Activated T-cell treated with anti-CD3 and anti-CD28 coated beads, Interleukin-2, amount 50 U/mL, for 24 hours (primary cell): ENCODE data around the gene LIPG.
"Not testable (repeated sequence)": the region's sequence is repeated elsewhere in the genome, so short reads cannot be mapped to it uniquely, and the experiment has no call there.

Source experiments
- DNase-seq: peaks from one replicate; pipeline ENCODE4 v3.0.0-alpha.2; 2020
- H3K27ac Mint-ChIP-seq: 2 replicates; pipeline ENCODE4 v1.8.0; 2020; ENCODE audit warnings: mild to moderate bottlenecking, mixed read lengths
- H3K27me3 Mint-ChIP-seq: 2 replicates; pipeline ENCODE4 v1.8.0; 2020; ENCODE audit warnings: mixed read lengths
- H3K36me3 Mint-ChIP-seq: 2 replicates; pipeline ENCODE4 v1.8.0; 2020; ENCODE audit warnings: low read depth, mixed read lengths
- H3K4me1 Mint-ChIP-seq: 2 replicates; pipeline ENCODE4 v1.8.0; 2020; ENCODE audit warnings: low read depth, mixed read lengths
- H3K4me3 Mint-ChIP-seq: 2 replicates; pipeline ENCODE4 v1.8.0; 2020; ENCODE audit warnings: mild to moderate bottlenecking, moderate library complexity, mixed read lengths
- H3K9me3 Mint-ChIP-seq: 2 replicates; pipeline ENCODE4 v1.8.0; 2020; ENCODE audit warnings: mixed read lengths

Gene LIPG

DNA sequence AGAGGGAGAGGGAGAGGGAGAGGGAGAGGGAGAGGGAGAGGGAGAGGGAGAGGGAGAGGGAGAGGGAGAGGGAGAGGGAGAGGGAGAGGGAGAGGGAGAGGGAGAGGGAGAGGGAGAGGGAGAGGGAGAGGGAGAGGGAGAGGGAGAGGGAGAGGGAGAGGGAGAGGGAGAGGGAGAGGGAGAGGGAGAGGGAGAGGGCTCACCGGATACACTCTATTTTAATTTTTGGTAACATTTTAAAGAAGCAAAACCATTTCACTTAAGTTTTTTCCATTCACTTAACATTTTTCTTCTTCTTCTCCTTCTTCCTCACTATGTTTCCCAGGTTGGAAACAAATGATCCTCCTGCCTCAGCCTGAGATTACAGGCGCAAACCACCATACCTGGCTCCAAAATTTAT lies 17.2 kb downstream of the LIPG start:
- H3K9me3 Mint-ChIP-seq, H3K4me1 Mint-ChIP-seq, DNase-seq, H3K4me3 Mint-ChIP-seq, H3K36me3 Mint-ChIP-seq, H3K27ac Mint-ChIP-seq: not testable (repeated sequence)
- peaks cover 16% of the 10 kb centered on the region for H3K27me3 Mint-ChIP-seq

DNA sequence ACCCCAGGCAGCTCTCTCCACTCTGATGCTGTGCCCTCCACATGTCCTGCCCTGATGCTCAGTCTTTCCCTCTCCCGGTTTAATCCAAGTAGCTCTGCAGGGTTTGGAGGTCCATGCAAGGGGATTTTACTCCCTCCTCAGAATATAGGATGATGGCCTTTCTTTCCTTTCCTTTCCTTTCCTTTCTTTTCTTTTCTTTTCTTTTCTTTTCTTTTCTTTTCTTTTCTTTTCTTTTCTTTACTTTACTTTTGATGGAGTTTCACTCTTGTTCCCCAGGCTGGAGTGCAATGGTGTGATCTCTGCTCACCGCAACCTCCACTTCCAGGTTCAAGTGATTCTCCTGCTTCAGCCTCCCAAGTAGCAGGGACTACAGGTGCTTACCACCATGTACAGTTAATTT lies 17.7 kb downstream of the LIPG start:
- not testable (repeated sequence) for H3K4me1 Mint-ChIP-seq

DNA sequence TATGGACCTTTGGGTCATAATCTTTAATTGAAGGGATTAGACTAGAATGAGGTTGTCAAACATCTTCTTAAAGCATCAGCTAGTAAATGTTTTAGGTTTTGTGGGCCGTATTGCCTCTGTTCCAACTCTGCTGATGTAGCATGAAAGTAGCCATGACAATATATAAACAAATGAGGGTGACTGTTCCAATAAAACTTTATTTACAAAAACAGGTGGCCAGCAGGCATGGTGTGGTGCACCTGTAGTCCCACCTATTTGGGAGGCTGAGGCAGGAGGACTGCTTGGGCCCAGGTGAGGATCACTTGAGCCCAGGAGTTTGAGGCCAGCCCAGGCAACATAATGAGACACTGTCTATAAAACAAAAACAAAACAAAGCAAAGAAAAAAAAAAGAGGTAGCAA lies 18.4 kb downstream of the LIPG start:
- Mint-ChIP-seq H3K4me3 (no peak overlapping the region), H3K9me3 (no peaks in the 10 kb centered on the region)

More for the DNA sequence above, 17.7 kb downstream of the LIPG start:
- not testable (repeated sequence) for DNase-seq, H3K36me3 Mint-ChIP-seq, H3K27ac Mint-ChIP-seq, H3K4me3 Mint-ChIP-seq, H3K9me3 Mint-ChIP-seq
- peaks cover 16% of the 10 kb centered on the region for H3K27me3 Mint-ChIP-seq

DNA sequence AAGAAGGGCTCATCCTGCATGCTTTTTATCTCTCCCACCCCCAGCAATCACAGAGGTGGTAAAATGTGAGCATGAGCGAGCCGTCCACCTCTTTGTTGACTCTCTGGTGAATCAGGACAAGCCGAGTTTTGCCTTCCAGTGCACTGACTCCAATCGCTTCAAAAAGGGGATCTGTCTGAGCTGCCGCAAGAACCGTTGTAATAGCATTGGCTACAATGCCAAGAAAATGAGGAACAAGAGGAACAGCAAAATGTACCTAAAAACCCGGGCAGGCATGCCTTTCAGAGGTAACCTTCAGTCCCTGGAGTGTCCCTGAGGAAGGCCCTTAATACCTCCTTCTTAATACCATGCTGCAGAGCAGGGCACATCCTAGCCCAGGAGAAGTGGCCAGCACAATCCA lies 19.5 kb downstream of the LIPG start:
- Mint-ChIP-seq H3K4me1 (no peaks in the 10 kb centered on the region), H3K9me3 (no peaks in the 10 kb centered on the region), H3K27me3 (peaks cover 16% of the 10 kb centered on the region), H3K27ac (no peak overlapping the region), H3K4me3 (no peak overlapping the region), H3K36me3 (no peaks in the 10 kb centered on the region)
- DNase-seq, result no peak

More for the DNA sequence above, 18.4 kb downstream of the LIPG start:
- Mint-ChIP-seq H3K36me3 (no peaks in the 10 kb centered on the region), H3K27me3 (peaks cover 16% of the 10 kb centered on the region), H3K27ac (no peak overlapping the region), H3K4me1 (no peaks in the 10 kb centered on the region)
- no peak for DNase-seq

DNA sequence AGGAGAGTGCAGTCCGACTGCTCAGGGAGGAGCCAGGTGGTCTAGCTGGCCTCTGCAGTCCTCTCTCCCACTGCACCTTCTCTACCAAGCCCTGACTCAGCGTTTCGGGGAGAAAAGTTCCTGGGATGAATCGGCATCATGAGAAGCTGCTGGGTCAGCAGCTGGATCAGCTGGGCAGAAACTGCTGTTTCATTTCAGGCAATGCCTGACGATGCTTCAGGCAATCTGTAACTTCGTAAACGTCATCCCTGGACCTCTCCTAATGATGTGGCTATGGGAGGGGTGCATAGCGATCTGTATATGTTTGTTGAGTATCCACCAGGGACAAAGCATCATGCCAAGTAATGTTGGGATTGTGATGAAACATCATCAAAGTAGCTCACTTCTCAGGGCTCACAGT lies 20.7 kb downstream of the LIPG start:
- no peak overlapping the region for H3K27ac Mint-ChIP-seq
- DNase-seq, result no peak
- H3K4me1 Mint-ChIP-seq, result no peaks in the 10 kb centered on the region
- H3K27me3 Mint-ChIP-seq, result peaks cover 18% of the 10 kb centered on the region
- no peaks in the 10 kb centered on the region for H3K36me3 Mint-ChIP-seq
- H3K9me3 Mint-ChIP-seq, result no peaks in the 10 kb centered on the region
- H3K4me3 Mint-ChIP-seq, result no peak overlapping the region

DNA sequence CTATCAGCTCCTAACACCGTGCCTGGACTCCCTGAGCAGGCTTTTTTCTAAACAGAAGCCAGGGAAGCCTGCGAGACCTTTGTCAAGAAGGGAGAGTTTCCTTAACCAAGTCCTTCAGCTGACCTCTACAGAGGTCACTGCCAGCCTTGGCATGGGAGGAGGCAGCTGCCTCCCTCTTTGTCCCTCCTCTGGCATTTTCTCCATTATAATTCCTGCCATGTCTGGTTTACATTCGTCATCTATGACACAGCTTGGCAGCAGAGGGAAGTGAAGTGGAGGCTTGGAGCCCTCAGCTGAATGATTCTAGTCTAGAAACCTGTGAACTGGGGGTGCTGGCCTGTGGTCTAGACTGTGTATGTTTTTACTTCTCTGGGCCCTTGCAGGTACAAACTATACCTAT lies 22.5 kb downstream of the LIPG start:
- Mint-ChIP-seq H3K36me3 (no peaks in the 10 kb centered on the region), H3K4me1 (no peaks in the 10 kb centered on the region), H3K9me3 (no peaks in the 10 kb centered on the region), H3K4me3 (no peak overlapping the region), H3K27ac (no peak overlapping the region), H3K27me3 (peaks cover 19% of the 10 kb centered on the region)
- DNase-seq, result no peak

DNA sequence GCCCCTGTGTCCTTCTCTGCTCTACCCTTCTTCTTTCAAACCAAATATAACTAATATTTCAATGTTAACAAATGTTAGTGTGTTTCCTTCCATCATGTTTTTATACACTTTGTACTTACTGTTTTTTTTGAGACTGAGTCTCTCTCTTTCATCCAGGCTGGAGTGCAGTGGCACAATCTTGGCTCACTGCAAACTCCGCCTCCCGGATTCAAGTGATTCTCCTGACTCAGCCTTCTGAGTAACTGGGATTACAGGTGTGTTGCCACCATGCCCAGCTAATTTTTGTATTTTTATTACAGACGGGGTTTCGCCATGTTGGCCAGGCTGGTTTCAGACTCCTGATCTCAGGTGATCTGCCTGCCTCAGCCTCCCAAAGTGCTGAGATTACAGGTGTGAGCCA lies 23.1 kb downstream of the LIPG start:
- DNase-seq, H3K27ac Mint-ChIP-seq, H3K36me3 Mint-ChIP-seq, H3K4me3 Mint-ChIP-seq, H3K9me3 Mint-ChIP-seq, H3K4me1 Mint-ChIP-seq: not testable (repeated sequence)
- peaks cover 19% of the 10 kb centered on the region for H3K27me3 Mint-ChIP-seq

DNA sequence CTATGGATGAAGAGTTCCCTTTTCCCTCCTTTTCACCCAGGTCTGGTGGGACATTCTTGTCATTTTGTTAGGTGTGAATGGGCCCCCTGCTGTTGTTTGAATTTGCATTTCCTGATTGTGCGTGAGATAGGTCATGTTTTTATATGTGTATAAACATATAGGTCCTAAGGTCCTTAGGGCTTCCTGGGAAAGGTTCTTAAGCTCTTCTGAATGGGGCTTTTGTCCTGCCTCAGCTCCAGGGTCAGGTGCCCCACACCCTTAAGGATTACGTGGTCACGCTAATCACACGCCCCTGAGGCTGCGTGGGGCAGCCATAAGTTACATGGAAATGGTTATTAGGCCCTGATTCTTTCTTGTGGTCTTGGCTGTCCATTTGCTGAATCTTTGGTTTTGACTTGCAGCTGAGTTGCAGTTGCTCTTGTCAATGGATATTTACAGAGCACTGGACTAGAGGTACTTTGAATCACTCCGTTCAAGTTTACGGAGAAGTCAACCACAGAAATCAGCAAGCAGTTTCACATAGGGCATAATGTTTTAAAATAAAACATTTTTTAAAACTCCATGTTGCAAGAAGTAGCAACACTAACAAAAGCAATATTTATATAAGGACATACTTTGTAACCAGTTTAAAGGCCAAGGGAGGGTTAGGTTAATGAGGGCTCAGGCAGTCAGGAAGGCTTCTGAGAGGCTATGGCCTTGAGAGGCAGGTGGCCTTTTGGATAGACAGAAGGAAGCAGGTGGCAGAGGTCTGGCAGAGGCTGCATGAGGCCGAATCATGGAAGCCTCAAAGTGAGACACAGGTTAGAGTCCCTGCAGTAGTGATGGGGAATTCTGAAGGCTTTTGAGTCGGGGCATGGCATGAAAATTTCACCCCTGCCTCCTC lies 24.2 kb downstream of the LIPG start:
- Mint-ChIP-seq H3K4me1 (no peaks in the 10 kb centered on the region), H3K27ac (no peak overlapping the region), H3K36me3 (no peaks in the 10 kb centered on the region), H3K27me3 (peaks cover 17% of the 10 kb centered on the region), H3K9me3 (no peaks in the 10 kb centered on the region), H3K4me3 (no peak overlapping the region)
- no peak for DNase-seq

DNA sequence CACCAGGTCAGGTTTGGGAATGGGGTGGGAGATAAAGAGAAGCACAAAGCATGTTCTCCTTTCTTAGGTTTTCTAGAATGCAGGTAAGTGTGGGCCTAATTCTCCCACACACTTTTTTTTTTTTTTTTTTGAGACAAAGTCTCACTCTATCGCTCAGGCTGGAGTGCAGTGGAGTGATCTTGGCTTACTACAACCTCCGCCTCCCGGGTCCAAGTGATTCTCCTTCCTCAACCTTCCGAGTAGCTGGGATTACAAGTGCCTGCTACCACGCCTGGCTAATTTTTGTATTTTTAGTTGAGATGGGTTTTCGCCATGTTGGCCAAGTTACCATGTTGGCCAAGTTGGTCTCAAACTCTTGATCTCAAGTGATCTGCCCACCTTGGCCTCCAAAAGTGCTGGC lies 26.3 kb downstream of the LIPG start:
- Mint-ChIP-seq H3K27me3 (peaks cover 9% of the 10 kb centered on the region), H3K36me3 (no peaks in the 10 kb centered on the region), H3K27ac (no peak overlapping the region), H3K9me3 (no peaks in the 10 kb centered on the region), H3K4me1 (no peaks in the 10 kb centered on the region), H3K4me3 (no peak overlapping the region)
- no peak for DNase-seq

DNA sequence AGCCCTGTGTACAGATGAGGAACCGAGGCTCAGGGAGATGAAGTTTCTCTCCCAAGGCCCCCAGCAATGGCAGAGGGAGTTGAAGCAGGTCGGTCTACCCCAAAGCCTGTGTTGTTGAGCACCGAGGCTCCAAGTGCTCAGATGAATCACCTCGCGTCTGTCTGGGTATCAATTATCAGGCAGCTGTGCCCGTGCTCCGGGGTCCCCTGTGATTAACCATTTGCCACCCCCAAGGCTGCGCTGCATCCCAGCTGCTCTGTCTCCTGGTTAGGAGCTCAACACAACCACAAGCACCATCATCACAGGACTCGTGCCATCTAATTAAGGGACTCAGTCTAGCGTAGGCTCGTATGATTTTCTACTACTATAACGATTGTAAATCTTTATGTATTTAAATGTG lies 27.1 kb downstream of the LIPG start:
- H3K9me3 Mint-ChIP-seq, result no peaks in the 10 kb centered on the region
- H3K36me3 Mint-ChIP-seq, result no peaks in the 10 kb centered on the region
- H3K4me1 Mint-ChIP-seq, result no peaks in the 10 kb centered on the region
- no peak overlapping the region for H3K4me3 Mint-ChIP-seq
- DNase-seq, result no peak
- no peak overlapping the region for H3K27ac Mint-ChIP-seq
- H3K27me3 Mint-ChIP-seq, result peaks cover 8% of the 10 kb centered on the region

DNA sequence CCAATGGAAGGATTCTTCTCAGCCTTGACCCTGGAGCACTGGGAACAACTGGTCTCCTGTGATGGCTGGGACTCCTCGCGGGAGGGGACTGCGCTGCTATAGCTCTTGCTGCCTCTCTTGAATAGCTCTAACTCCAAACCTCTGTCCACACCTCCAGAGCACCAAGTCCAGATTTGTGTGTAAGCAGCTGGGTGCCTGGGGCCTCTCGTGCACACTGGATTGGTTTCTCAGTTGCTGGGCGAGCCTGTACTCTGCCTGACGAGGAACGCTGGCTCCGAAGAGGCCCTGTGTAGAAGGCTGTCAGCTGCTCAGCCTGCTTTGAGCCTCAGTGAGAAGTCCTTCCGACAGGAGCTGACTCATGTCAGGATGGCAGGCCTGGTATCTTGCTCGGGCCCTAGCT lies 28.8 kb downstream of the LIPG start:
- H3K36me3 Mint-ChIP-seq, result no peaks in the 10 kb centered on the region
- no peak for DNase-seq
- H3K9me3 Mint-ChIP-seq, result no peaks in the 10 kb centered on the region
- no peak overlapping the region for H3K4me3 Mint-ChIP-seq
- no peaks in the 10 kb centered on the region for H3K4me1 Mint-ChIP-seq
- no peak overlapping the region for H3K27ac Mint-ChIP-seq
- peaks cover 8% of the 10 kb centered on the region for H3K27me3 Mint-ChIP-seq

DNA sequence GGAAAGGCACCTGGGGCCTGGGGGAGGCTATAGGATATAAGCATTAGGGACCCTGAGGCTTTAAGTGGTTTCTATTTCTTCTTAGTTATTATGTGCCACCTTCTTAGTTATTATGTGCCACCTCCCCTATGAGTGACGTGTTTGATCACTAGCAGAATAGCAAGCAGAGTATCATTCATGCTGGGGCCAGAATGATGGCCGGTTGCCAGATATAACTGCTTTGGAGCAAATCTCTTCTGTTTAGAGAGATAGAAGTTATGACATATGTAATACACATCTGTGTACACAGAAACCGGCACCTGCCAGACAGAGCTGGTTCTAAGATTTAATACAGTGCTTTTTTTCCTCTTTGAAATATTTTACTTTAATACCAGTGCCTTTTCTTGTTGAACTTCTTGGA lies 29.4 kb downstream of the LIPG start:
- Mint-ChIP-seq H3K9me3 (no peaks in the 10 kb centered on the region), H3K4me1 (no peaks in the 10 kb centered on the region), H3K4me3 (no peak overlapping the region), H3K27me3 (peaks cover 11% of the 10 kb centered on the region), H3K27ac (no peak overlapping the region), H3K36me3 (no peaks in the 10 kb centered on the region)
- no peak for DNase-seq

DNA sequence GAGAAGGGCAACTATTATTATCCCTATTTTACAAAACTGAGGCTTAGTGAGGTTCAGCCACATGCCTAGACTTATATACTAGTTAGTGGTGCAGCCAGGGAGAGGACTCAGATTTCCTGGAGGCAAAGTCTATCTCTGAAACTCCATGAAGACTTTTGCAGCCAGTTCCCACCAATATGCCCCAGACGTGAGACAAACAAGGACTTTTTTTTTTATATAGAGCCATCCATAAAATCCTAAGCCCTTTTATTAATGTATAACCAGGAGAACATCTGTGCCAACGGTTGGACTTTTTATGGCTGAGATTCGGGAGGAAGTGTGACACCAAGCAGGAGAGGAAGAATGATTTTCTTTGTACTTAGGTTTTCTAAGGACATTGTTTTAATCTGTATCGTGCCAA lies 29.9 kb downstream of the LIPG start:
- H3K4me3 Mint-ChIP-seq, result no peak overlapping the region
- no peak overlapping the region for H3K27ac Mint-ChIP-seq
- no peaks in the 10 kb centered on the region for H3K36me3 Mint-ChIP-seq
- H3K4me1 Mint-ChIP-seq, result no peaks in the 10 kb centered on the region
- H3K9me3 Mint-ChIP-seq, result no peaks in the 10 kb centered on the region
- peaks cover 11% of the 10 kb centered on the region for H3K27me3 Mint-ChIP-seq
- DNase-seq, result no peak

DNA sequence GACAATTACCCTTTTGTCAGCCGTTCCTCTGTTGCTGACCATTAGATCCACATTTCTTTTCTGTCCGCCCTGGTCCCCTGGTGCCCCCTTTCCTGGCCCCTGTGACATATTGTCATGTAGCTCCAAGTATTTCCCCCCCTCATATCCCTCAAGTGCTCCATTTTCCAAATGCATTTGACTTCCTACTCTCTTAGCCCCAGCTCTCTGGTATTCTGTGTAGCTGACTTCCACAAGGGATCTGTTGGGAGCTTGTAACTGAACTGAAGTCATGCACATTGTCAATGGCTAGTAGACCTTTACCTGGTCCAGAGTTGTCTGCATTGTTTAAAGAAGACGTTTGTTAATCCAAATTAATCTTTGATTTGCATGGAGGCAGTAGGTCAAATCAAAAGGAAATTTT lies 34.8 kb downstream of the LIPG start:
- Mint-ChIP-seq H3K4me1 (peaks cover 4% of the 10 kb centered on the region), H3K36me3 (no peaks in the 10 kb centered on the region), H3K4me3 (no peak overlapping the region), H3K9me3 (no peaks in the 10 kb centered on the region), H3K27ac (no peak overlapping the region), H3K27me3 (peaks cover 23% of the 10 kb centered on the region)
- DNase-seq, result no peak

DNA sequence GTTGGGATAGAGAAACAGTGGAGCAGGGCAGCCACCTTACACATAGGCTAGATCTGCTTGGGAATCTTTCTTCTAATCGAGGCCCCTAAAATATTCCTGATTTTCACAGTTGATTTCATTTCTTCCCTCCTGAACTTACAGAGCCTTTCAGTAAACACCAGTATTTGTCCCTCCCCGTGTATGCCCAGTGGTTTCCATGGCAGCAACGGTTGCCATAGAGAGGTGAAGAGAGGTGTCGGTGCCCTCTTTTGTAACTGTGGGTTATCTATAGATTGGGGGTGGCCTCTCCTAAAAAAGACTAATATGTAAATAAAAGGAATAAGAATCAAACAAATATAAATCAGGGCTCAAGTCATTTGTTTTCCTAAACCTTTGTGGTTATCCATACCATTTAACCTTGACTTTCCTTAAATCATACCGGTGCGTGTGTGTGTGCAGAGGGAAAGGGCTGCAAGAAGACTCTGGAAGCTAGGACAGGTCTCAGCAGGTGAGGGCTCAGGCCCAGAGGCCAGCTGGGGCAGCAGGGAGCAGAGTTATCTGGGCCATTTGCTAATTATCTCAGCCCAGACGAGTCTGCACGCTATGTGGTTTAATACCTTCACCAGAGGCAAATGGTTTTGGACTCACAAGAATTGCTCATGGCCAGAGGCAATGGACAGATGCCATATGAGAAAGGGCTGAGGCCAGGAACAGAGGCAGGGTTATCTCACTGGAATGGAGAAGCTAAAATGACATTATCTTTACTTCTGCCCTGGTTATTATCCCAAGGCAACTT lies 35.5 kb downstream of the LIPG start:
- no peak overlapping the region for H3K4me3 Mint-ChIP-seq
- no peaks in the 10 kb centered on the region for H3K9me3 Mint-ChIP-seq
- peaks cover 4% of the 10 kb centered on the region for H3K4me1 Mint-ChIP-seq
- no peak for DNase-seq
- peaks cover 23% of the 10 kb centered on the region for H3K27me3 Mint-ChIP-seq
- H3K36me3 Mint-ChIP-seq, result no peaks in the 10 kb centered on the region
- H3K27ac Mint-ChIP-seq, result no peak overlapping the region
